Left colon (tissue), 2 donors: ENCODE measurements around the gene ZNF766. TPM values are rescaled to one million over a fixed set of nuclear protein-coding genes. Genes with fewer than 3 reads are reported as not detected.
A peak's percentile ranks its signal among the peaks of the same experiment; 100 is the strongest.
"Not testable (repeated sequence)": the region's sequence is repeated elsewhere in the genome, so short reads cannot be mapped to it uniquely, and the experiment has no call there.

Experiments
- ATAC-seq: fragments of 200-7000 bp; cut with Tn5 transposase; one replicate; pipeline ENCODE4 v1.9.1; 2020; ENCODE audit warnings: mild to moderate bottlenecking, moderate library complexity
- DNase-seq, 2 donors: peaks; one replicate each; pipeline ENCODE4 v3.0.0-alpha.2; 2020
- intact Hi-C, 2 donors: fragments of 100-400 bp; cut with DNase I in 1 of 2; cut with micrococcal nuclease in 1 of 2; formaldehyde crosslinking; loops; one replicate each; pipeline versions ENCODE4 v1.11.2 to v1.14.0; 2022; cut with DNase I, micrococcal nuclease
- long read RNA-seq: library from polyadenylated mRNA; unstranded; transcript quantifications from one replicate; pipeline ENCODE4 v2.0.0, GENCODE V29; 2021
- total RNA-seq, 2 donors: library from RNA; stranded (reverse); fragmentation: NEBNext Ultra II Directional; extraction: Animal tissue kit (Norgen Biotek cat#: 25700); gene quantifications; one replicate each; pipeline ENCODE4 v1.2.1, GENCODE V29; 2021
- donor health status: DM: no; HTN: no; CAD: no.
- donor health status: DM: yes; HTN: yes; CAD: no.

Gene ZNF766
- 10 to 100 TPM in 1 of 2 donors, 1 to 10 TPM in 1; 7.8 to 11.4 TPM for total RNA-seq
- long read RNA-seq, full-length matches to known transcripts = 14 of 17 reads
- long read RNA-seq, partial matches to known transcripts = 1 of 17 reads
- long read RNA-seq, other reads (novel, unspliced or antisense) = 2 of 17 reads

DNA sequence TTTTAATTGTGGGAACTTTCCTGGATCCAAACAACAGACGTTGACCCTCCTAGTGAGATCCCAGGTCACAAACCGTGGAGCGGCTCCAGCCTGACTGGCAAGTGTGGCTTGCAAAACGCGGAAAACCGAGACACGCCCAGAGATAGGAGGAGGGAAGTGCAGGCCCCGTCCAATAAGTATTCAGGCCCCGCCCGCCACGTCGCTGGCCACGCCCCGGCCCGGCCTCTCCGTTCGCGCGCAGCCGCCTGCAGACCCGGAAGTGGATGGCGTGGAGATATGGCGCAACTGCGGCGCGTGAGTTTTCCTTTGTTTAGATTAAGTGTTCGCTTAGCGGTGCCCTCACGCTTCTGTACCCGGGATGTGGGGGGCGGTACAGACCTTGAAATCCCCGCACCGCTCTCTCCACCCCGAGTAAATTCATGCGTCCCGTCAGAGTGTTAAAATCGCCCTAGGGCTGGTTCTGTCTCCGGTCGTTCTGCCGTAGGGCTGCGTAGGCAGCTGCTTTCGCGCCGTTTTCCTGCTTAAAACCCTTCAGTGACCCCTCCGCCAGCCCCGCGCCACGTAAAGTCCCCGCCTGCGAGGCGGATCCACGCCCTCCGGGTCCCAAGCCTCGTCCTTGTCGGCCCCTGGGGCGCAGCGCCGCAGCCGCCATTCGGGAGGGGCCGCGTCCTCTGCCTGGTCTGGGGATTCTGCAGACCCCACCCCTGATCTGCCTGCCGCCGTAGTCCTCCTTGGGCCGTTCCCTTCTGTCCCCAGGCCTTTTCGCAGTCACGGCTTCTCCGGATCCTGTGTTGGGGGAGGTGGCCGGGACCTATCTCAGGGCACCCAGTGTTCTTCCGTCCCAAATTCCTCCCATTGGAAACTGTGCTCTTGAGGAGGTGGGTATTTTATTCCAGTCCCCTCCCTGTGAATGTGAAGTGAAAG is at the start of gene ZNF766:
Gene ZNF766 (plus strand): TSS at position 250 of the 924 bp plus-strand sequence. CDS start 27 bp downstream, at position 277.
- intact Hi-C loops = no loop called here
- DNase-seq (peak; percentile 98 to 99), ATAC-seq (peak; percentile 100)

- intact Hi-C loops = no loop called here
- ATAC-seq (no peak), DNase-seq (no peak)
Measured at GRCh38 chr19:52219611-52220010, 49.8 kb upstream of the ZNF766 start.

- intact Hi-C loops = no loop called here
- no peak for DNase-seq
- ATAC-seq = no peak
Measured at GRCh38 chr19:52221031-52221430, 48.4 kb upstream of the ZNF766 start.

GRCh38 chr19:52221831-52222375 is 47.5 kb upstream of the ZNF766 start:
- no peak for DNase-seq
- intact Hi-C loops = no loop called here
- ATAC-seq = no peak

DNA sequence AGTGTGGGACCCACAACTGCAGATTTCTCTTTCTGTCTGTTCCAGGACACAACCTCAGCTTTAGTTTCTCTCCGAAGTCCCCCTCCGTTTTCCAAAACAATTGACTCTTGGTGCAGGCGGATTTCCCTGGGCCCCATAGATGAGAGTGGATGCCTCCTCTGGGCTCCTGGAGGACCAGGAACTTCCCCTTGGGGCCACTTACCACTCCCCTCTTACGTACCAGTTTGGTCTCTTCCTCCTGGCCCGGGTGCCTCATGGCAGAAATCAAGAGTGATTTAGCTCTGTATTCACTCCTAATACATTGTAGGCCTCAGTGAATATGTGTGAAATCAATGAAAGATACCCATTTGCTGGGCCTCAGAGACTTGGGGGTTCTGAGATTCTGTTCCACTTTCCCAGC is 45.2 kb upstream of the ZNF766 start:
- intact Hi-C loops = no loop called here
- ATAC-seq (no peak), DNase-seq (no peak)

DNA sequence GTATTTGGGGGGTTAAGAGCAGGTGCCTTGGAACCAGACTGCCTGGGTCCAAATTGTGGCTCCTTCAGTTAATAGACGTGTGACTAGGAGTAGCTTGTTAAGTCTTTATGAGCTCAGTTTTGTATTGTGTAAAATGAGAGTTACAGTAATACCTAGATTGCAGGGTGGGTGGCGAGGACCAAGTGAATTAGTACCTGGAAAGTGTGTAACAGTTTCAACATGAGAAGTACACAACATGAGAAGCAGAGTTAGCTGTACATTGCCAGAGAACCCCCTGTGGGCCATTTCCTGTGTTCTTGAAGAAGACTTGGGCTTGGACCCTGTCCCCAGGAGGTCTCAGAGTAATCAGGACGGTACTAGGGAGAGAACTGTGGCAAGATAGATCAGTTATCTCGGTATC is 42.7 kb upstream of the ZNF766 start:
- intact Hi-C loops = no loop called here
- DNase-seq (no peak), ATAC-seq (no peak)

GRCh38 chr19:52227196-52227940 is 42.0 kb upstream of the ZNF766 start:
- intact Hi-C loops = no loop called here
- DNase-seq = no peak
- ATAC-seq = no peak

GRCh38 chr19:52227980-52228379 is 41.4 kb upstream of the ZNF766 start:
- DNase-seq = no peak
- ATAC-seq = no peak
- intact Hi-C loops = no loop called here

- DNase-seq (no peak), ATAC-seq (peak; percentile 4)
- intact Hi-C loops = no loop called here
Measured at GRCh38 chr19:52229524-52229923, 39.9 kb upstream of the ZNF766 start.

- no peak for DNase-seq
- ATAC-seq = no peak
- intact Hi-C loops = no loop called here
Measured at GRCh38 chr19:52230685-52231084, 38.7 kb upstream of the ZNF766 start.

GRCh38 chr19:52231154-52231910 is 38.1 kb upstream of the ZNF766 start:
- ATAC-seq (peak; percentile 13), DNase-seq (no peak)
- intact Hi-C loops = no loop called here

- ATAC-seq (no peak), DNase-seq (no peak)
- intact Hi-C loops = no loop called here
Measured at GRCh38 chr19:52234406-52234805, 35.0 kb upstream of the ZNF766 start.

GRCh38 chr19:52237197-52237596 is 32.2 kb upstream of the ZNF766 start:
- intact Hi-C loops = loop anchor here in 1 of 2 donors (2.0 kb wide), 1 partner anchor 98 kb away; the partner anchor contains the start of gene ZNF616

DNA sequence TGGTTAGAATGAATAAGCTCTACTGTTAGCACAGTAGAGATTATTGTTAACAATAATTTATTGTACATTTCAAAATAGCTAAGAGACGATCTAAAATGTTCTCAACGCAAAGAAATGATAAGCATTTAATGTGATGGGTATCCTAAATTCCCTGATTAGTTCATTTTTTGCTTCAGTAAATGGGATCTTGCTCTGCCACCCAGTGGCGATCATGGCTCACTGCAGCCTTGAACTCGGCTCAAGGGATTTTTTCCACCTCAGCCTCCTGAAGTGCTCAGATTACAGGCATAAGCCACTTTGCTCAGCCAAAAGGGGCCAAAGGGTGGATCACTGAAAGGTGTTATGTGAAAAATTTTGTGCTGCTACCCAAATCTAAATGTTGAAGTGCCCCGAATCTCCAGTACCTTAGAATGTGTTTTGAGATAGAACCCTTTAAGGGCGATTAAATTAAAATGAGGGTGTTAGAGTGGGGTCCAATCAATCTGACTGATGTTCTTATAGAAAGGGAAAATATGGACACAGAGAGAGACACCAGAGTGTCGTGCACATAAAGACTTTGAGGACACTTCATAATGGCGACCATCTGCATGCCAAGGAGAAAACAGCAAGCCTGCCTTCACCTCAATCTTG is 31.5 kb upstream of the ZNF766 start:
- ATAC-seq = peak; percentile 79
- intact Hi-C loops = loop anchor here in 1 of 2 donors (2.0 kb wide), 1 partner anchor 99 kb away; the partner anchor contains the start of gene ZNF616
- DNase-seq = peak in 1 of 2 donors; percentile 55

More at GRCh38 chr19:52237197-52237596, 32.2 kb upstream of the ZNF766 start:
- DNase-seq (no peak), ATAC-seq (no peak)

DNA sequence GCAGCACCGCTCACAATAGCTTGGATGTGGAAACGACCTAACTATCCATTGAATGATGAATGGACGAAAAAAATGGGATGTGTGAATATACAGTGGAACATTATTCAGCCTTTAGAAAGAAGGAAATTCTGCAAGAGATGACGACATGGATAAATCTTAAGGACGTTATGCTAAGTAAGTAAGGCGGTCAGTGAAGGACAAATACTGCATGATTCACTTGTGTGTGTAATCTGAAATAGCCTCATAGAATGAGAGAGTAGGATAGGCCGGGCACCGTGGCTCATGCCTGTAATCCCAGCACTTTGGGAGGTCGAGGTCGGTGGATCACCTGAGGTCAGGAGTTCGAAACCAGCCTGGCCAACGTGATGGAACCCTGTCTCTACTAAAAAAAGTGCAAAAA is 25.4 kb upstream of the ZNF766 start:
- DNase-seq = no peak
- ATAC-seq = no peak
- intact Hi-C loops = no loop called here

- DNase-seq = peak in 1 of 2 donors; percentile 69
- intact Hi-C loops = no loop called here
- peak; percentile 73 for ATAC-seq
Measured at GRCh38 chr19:52248241-52248640, 21.1 kb upstream of the ZNF766 start.

GRCh38 chr19:52258426-52258825 is 11.0 kb upstream of the ZNF766 start:
- no peak for ATAC-seq
- intact Hi-C loops = no loop called here
- no peak for DNase-seq

DNA sequence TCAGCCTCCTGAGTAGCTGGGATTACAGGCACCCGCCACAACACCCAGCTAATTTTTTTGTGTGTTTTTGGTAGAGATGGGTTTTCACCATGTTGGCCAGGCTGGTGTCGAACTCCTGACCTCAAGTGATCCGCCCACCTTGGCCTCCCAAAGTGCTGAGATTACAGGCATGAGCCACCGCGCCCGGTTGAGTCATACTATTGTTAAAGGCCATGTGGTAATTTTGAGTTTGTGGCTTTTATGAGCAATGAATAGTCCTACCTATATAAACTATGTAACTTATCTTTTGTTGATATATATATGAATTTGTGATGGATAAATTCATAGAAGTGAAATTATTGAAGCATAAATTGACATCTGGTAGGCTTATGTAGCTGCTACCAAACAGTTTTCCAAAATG is 3.8 kb upstream of the ZNF766 start:
- ATAC-seq, DNase-seq, intact Hi-C loops: not testable (repeated sequence)
